HG03442 (cell line): ENCODE measurements around the gene RRAGD.

Experiments used
- ATAC-seq: cut with Tn5 transposase; IDR thresholded peaks from one replicate; pipeline ENCODE4 v1.9.1; 2021; ENCODE audit warnings: mild to moderate bottlenecking, moderate library complexity; ENCODE audit not compliant: unreplicated experiment

RRAGD gene, protein sequence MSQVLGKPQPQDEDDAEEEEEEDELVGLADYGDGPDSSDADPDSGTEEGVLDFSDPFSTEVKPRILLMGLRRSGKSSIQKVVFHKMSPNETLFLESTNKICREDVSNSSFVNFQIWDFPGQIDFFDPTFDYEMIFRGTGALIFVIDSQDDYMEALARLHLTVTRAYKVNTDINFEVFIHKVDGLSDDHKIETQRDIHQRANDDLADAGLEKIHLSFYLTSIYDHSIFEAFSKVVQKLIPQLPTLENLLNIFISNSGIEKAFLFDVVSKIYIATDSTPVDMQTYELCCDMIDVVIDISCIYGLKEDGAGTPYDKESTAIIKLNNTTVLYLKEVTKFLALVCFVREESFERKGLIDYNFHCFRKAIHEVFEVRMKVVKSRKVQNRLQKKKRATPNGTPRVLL

DNA sequence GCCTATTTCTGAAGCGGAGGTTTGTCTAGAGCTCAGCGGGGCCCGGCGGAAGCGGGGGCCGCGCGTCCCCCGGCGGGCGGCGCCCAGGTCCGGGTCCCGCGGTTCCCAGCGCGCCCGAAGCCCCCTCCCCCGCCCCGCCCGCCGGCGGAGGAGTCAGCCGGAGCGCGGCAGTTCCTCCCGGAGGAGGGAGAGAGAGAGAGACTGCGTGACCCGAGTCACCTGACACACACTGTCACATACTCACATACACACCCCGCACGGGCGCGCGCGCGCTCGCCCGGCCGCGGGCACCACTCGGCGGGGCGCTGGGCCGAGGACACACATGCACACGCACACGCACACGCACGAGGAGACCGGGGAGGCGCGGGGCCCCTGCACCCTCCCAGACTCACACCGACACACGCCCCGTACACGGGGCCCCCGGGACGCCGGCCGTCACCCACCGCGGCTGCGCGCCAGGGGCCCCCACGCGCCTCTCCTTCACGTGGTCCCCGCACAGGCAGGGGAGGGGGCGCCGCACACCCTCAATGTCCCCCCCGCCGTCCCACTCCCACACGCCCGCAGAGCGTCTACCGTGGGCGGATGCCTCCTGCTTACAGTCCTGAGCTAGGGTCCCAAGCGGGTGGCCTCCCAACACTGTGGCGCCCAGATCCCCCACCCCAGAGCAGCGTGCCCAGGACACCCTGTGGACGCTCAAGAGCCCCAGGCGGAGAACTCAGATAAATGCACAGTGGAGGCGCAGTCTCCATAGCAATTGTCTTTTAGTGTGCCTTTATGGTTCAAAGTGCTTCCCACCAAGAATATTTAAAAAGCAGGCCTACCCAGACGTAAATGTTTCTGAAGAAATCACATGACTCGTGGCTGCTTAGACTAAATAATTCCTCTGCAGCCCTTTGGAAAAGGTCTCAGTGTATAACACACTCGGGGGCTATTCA, at the start of gene RRAGD:
TSS of gene RRAGD (minus strand) at position 203 of the 935 bp plus-strand sequence. CDS start 280 bp downstream, outside the sequence.
- ATAC-seq = peak; percentile 82

DNA sequence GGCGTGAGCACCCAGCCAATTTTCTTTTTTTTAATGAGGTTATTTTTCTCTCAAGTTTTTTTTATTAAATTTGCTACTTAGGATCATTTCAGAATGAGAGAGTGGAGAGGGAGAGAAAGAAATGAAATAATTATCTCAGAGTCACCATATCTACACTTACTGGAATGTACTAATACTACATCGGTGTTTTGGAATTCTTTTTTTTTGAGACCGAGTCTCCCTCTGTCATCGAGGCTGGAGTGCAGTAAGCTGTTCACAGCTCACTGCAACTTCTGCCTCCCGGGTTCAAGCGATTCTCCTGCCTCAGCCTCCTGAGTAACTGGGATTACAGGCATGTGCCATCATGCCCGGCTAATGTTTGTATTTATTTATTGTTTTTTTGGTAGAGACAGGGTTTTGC, 48.6 kb upstream of the RRAGD start:
- ATAC-seq = no peak

DNA sequence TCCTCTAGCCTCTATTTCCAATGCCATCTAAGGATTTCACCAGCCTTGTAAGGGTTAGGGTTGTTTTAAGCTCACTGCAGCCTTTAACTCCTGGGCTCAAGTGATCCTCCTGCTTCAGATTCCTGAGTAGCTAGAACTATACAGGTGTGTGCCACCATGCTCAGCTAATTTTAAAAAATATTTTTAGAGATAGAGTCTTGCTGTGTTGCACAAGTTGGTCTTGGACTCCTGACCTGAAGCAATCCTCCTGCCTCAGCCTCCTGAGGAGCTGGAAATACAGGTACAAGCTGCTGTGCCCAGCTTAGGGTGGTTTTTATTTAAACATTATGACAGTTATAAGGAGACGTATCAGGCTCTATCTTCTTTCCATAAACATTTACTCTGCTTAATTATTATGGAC, 47.4 kb upstream of the RRAGD start:
- ATAC-seq = no peak

DNA sequence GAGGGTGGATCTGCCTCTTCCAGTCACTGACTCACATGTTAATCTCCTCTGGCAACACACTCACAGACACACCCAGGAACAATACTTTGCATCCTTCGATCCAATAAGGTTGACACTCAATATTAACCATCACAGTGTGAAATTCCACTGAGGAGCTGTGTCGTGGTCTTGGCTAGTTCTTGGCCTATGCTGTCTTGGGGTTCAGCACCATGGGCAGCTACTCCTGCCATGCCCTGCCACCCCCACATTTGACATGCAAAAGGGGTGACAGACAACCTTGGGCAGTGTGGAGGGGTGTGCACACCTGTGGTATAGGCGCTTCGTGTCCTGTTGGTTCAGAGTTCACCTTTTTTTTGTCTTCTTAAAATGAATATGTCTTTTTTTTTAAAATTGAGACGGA, 46.6 kb upstream of the RRAGD start:
- ATAC-seq = no peak

DNA sequence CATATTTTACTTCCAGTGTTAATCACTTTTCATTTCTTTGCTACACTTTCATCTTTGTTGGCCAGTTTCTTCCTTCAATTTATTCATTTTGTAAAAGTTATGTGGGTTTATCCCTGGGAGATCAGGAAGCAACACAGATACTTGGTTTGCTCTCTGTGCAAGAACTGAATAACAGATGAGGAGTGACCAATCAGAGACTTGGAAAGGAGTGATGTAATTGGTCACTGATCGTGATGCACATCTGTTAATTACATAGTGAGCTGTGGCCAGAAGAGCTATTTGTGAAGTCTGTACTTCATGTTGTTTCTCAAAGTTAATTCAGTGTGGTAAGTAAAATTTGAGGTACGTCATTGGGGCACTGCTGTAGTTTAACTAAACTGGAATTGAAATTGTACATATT, 42.2 kb upstream of the RRAGD start:
- ATAC-seq = no peak

DNA sequence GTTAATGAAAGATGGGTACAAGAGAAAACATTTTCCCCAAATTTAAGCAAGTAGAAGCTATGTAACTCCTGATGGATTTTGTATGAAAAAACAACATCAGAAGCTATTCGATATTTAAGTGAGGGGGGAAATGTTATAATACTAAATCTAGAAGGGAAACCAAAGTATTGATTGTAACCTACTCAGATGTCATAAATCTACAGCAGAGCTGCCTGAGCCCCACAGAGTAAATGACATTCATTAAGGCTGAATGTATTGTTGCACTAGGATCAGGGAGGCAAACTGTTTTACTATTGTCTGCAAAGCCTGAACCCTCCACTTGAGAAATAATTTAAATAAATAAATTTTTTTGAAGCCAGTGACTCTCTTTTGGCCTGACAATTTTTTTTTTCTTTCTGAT, 40.2 kb upstream of the RRAGD start:
- ATAC-seq = no peak

DNA sequence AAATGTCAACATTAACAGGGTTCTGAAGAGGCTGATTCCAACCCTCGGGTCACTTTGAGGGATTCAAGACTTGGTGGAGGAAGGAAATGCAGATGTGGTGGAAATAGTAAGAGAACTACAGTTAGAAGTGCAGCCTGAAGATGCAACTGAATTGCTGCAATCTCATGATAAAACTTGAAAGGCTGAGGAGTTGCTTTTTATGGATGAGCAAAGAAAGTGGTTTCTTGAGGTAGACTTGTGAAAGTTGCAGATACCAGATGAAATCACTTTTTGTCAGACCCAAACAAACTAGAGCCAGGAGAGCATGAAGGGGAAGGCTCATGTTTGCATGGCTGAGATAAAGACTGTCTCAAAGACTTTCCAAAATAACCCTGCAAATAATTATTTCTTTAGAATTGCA, 37.1 kb upstream of the RRAGD start:
- ATAC-seq = no peak

DNA sequence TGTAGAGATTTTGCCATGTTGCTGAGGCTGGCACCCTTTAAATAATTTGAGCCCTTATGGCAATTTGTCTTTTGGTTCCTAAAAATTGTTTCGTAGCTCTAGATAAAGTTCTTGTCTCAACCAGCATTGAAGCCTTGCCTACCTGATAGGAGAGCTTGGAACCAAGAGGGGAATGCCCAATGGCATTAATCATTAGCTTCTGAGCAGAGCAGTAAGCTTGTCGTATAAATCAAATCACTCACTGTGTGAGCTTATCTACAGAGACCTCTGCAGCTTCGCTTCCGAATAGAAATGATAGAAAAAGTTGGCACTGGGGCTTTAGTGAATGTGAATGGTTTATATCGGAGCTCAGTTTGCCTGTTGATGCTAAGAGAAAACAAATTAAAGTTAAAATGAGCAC, 31.6 kb upstream of the RRAGD start:
- no peak for ATAC-seq

DNA sequence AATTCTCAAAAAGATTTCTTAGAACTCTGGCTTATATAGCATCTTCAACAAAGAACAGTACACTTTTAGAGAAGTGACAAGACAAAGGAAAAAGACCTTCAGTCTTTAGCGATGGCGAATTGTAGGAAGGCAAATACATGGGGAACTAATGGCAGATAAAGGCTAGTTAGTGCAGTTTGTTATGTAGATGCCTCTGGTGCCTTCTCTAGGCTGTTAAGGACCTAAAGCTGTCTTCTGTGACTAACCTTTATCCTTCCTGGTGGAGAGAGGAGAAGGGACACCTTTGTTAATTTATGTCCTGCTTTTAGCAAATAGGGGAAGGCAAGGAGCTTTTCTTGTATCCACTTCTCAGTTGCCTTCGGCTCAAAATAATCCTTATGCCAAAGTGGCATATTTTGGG, 28.1 kb upstream of the RRAGD start:
- ATAC-seq = no peak

DNA sequence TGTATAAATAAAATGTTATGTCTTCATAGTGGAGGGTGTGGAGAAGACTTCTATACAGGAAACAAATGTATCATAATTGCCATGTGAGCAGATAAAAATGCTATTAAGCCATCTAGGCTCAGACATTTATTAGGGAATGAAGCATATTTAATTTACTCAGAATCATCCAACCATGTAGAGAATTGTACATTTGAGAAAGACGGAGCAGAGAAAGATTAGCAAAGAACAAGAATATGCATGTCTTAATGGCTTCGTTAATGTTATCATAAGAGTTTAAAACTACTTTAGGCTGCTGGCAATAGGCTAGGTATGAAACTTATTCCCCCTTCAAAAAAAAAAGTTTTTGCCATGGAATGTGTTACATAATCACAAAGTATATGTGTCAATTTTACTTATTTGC, 26.9 kb upstream of the RRAGD start:
- no peak for ATAC-seq

DNA sequence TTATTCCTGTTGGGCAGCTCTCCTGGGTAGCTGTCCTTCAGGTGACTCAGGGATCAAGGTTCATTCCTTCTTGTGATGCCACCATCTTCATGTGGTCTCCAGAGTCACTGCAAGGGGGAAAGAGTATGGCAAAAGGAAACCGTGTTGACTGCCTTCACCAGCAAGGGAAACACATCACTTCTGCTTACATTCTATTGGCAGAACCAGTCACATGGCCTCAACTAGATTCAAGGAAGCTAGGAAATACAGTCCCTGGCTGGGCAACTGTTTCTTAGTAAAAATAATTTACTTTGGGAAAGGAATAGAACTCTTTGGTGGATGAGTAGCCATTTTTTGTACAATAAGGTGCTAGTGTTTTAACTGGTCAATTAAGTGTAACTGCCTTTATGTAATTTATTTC, 26.2 kb upstream of the RRAGD start:
- ATAC-seq = no peak

DNA sequence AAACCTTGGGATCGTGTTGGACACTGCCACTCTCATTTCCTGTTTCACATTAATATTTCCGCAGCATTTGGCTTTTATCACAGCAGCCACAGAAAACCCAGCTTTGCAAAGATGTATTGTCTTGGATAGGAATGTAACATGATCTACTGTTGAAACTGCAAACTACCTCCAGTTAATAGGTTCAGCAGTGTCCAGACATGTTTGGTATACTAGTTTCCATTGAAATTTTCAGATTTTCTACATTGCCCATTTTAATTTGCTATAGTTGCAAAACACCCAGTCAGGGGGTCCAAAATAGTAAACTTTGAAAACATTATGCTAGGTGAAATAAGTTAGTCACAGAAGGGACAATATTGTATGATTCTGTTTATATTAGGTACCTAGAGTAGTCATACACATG, 24.2 kb upstream of the RRAGD start:
- no peak for ATAC-seq

DNA sequence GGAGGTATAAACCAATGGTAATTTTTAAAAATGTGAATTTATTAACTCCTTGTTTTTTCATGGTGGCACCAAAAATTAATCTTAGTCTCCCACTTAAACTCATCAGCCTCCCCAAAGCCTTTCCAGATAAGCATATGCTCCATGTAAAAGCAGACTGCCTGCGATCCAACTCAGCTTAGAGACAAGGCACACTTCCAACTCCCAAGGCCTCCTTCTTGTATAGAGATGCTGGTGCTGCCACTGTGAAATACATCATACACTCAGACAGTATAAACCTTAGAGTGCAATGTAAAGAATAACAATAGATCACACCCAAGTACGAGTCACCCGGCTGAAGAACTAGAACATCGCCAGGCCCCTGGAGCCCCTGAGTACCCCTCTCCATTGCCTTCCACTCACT, 22.9 kb upstream of the RRAGD start:
- no peak for ATAC-seq

DNA sequence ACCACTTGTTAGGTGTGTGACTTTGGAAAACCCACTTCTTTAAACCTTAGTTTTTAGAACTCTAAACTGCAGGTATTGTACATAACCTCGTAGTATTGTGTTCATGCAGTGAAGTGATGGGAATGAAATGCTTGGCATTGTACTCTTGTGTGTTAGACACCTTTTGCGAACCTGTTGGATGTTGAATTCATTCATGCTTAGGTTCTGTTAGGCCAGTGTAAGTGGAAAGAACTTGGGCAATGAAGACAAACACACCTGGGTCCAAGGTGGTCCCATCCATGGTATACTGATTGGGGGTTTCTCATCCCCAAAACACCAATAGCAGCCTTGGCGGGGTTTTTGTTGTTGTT, 22.1 kb upstream of the RRAGD start:
- ATAC-seq = no peak

DNA sequence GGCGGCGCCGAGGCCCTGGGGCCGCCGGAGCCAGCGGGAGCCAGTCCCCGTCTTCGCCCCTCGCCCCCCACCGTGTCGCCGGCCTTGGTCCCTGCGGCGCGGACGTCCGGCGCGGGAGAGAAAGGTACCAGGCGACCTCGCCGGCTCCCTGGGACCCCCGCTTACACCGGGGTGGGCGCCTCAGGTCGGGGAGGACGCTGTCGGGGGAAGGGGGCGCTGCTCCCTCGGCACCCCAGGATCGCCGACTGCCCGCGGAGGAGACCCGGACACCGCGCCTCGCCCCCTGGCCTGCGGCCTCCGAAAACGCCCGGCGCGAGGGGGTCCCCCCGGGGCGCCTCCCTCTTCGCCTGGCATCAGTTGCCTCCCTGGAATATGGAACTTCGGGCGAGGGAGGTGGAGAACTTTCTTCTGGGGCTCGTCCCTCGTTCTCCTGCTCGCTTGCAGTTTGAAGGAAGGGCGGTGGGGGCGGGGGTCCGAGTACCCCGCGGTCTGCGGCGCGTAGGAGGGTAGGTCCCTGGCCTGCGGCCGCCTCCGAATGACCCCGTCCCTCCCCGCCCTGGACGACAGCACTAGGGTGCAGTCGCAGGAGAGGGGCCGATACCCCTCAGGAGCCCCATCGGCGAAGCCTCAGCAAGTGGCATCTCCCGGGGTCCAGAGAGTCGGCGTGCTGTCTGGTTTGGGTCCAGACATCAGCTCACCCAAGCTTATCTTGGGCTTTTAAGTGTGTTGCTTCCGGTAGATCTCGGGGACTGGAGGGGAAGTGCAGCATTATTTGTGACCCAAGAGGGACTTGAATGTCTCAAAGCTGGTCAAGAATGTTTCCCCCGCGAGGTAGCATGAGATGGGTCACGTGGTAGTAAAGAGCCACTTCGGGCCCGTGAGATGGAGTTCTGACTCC, 21.4 kb upstream of the RRAGD start:
- peak; percentile 33 for ATAC-seq

DNA sequence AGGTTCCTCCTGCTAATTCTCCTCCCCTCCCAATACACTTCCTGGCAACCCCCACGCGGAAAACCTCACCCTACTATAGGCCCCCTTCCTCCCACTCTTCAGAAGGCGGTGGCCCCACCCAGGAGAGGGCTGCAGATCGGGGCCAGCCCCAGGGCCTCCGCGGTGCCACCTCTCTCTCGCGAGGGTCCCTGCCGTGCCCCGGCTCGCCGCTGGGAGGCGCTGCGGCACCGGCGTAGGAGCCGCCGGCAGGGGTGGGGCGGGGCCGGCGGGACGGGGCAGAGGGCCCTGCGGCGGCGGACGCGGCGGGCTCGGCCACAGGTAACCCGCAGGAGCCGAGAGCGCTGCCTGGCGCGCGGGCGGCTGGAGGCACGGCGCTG, 20.8 kb upstream of the RRAGD start, which contains the start of gene ANKRD6:
TSS of gene ANKRD6 (plus strand) at position 278 of the 377 bp plus-strand sequence. CDS start 133,825 bp downstream, outside the sequence.
- ATAC-seq = peak; percentile 84

DNA sequence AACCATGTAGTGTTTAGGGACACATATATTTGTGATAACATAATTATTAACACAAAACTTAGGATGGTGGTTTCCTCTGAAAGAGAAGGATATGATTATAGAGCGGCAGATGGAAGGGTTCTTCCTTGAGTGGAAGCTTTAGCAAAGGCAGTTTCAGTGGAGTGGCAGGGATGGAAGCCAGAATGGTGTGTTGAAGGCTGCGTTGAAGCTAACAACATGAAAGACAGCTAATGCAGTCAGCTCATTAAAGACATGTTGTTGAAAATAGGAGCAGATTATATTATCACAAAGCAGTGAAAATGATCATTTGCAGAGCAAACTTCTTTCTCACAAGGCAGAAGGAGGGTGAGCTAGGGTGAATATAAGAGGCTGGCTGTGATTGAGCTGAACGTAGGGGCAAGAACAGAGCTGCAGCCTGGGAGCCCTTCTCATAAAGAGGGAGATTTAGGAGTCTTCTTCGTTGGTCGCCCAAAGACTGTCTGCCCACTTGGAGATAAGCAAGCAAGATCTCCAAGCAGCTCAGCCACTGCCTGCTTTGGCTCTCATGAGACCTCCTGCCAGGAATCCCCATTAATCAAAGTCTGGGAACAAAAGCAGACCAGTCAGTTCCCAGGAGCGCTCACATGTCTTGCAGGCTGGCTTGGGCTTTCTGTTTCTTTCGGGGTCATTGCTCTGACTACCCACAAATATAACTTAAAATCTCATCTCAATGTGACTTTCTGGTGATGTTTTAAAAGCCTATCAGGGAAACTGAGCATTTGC, 18.3 kb upstream of the RRAGD start:
- ATAC-seq = no peak

DNA sequence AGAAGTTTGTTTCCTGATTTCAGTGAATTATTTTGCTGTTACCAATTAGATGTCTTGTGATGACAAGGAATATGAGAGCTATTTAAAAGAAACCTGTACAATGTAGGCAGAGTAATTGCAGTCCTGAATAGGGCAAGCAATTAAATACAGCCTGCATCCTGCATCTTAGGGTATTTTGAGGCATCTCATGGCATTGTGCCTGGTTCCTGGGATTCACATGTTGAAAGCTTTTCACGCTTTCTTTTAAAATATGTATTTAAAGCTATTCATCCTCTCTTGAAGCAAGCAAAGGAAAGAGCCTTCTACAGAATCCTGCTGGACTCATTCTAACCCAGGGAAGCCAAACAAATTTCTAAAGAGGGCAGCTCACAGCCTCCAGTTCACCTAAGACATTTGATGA, 4.7 kb upstream of the RRAGD start:
- ATAC-seq = no peak

DNA sequence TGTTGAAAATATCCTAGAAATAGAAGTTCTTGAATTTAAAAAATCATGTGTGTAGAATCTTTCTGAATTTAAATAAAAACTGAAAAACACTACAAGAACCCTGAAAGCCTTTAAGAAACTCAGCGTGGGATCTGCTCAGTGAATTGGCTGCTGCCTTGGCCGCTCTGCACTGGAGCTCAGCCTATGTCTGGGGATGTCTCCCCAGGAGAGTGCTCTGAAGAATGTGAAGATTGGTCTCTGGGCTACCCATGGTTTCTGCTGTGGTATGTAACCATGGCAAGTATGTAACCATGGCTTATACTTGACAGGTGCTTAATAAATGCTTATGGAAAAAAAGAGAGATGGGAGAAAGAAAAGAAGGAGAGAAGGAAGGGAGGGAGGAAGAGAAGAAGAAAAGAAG, 3.1 kb upstream of the RRAGD start:
- no peak for ATAC-seq

DNA sequence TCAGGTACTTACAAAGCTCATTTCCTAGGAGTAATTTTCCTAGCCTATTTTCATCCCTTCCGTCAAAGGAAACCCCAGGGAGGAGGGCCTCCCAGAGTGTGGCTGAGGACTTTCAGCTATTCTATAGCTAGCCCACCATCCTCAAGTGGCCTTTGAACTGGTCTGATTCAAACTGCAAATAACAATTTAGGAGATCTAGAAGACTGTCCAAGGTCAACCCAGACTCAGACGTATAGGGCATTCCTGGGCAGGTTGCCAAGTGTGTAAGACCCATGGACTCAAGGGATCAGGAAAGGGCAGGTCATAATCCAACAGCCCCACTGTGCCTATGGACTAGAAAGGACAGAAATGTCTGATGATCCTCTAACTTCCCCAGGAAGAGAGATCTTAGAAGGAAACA, 2.1 kb upstream of the RRAGD start:
- no peak for ATAC-seq
